Measurements from ENCODE around the gene CNDP2. TPM values are rescaled to one million over a fixed set of nuclear protein-coding genes. Genes with fewer than 3 reads are reported as not detected.

CNDP2 gene
- total RNA-seq, 2 experiments from 2014 or later, result 147 to 148 TPM

DNA sequence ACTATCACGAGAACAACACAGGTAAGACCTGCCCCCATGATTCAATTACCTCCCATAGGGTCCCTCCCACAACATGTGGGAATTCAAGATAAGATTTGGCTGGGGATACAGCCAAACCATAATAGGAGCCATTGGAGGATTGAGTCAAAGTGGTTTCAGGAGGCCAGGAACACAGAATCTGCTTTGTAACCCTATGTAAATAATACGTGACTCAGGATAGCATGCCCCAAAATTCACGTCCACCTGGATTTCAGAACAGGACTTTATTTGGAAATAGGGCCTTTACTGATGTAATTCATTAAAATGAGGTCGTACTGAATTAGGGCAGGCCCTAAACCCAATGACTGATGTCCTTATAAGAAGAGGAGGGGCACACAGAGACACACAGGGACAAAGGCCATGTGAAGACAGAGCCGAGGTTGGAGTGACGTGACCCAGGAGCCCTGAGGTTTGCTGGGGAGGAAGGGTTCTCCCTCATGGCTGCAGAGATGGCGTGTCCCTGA lies 16.0 kb upstream of the CNDP2 start:
- no peak overlapping the region for H3K27ac Mint-ChIP-seq
- ATAC-seq (ENCODE audit: low read depth) (no peak), DNase-seq (no peak)
- peaks cover 1% of the 10 kb centered on the region for H3K27me3 Mint-ChIP-seq
- no peaks in the 10 kb centered on the region for H3K36me3 Mint-ChIP-seq
- POLR2A ChIA-PET, result no interaction called here
- H3K4me1 Mint-ChIP-seq, result peaks cover 9% of the 10 kb centered on the region
- no peak overlapping the region for H3K4me3 Mint-ChIP-seq
- no peaks in the 10 kb centered on the region for H3K9me3 Mint-ChIP-seq

DNA sequence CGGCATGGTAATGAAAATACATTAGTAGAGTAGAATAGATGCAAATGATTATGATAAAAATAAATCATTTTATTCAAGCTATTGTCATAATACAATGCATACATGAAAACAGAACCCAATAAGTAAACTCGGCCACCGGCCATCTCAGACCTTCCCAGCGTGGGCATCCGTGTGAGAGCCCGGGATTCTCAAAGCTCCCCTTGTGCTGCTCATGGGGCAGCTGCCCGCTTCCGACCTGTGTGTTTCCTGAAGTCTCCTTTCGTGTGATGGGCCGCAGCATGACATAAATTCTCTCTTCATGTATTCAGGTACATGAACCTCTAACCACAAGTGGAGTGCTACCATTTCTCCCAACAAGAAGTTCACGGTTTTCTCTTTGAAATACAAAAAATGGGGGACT lies 13.5 kb upstream of the CNDP2 start:
- Mint-ChIP-seq H3K27me3 (no peaks in the 10 kb centered on the region), H3K4me3 (no peak overlapping the region), H3K36me3 (no peaks in the 10 kb centered on the region), H3K4me1 (peaks cover 16% of the 10 kb centered on the region), H3K9me3 (no peaks in the 10 kb centered on the region), H3K27ac (no peak overlapping the region)
- POLR2A ChIA-PET, result no interaction called here
- DNase-seq (no peak), ATAC-seq (ENCODE audit: low read depth) (no peak)

DNA sequence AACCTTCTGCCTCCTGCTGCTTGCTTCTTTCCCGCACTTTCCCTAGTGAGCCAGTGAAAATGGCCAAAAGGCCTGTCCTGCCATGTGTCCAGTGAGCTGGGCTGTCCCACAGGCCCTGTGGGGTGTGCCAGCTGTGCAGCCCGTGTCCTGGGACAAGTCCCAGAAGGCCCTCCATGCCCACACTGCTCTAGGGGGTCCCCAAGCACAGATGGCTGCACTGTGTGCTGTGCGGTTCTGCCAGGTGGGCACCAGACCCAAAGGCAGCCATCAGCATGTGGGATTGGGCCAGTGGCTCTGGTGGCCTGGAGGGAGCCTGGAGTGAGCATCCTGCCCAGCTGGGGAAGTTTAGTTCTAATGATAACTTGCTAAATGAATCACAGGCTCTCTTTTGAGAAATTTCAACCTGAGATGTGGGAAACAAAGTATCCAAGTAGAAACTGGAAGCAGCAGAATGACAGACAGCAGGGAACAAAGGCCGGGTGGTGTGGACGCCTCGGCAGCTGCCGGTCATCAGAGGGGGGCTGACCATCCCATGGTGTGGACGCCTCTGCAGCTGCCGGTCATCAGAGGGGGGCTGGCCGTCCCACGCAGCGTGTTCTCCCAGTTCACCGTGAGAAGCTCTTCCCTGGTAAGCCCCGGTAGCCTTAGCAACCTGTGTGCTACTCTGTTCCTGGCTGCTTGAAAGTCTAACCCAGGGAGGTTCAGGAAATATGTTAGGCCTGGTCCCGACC lies 9.9 kb upstream of the CNDP2 start:
- no peaks in the 10 kb centered on the region for H3K27me3 Mint-ChIP-seq

DNA sequence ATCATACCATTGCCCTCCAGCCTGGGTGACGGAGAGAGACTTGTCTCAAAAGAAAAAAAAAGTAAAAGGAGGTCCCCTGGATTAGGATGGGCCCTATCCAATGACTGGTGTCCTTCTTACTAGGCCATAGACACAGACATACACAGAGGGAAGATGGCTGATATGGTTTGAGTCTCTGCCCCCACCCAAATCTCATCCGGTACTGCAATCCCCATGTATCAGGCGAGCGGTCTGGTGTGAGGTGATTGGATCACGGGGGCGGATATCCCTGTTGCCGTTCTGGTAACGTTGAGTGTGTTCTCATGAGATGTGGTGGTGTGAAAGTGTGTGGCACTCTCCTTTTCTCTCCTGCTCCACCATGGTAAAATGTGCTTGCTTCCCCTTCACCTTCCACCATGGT lies 7.8 kb upstream of the CNDP2 start:
- POLR2A ChIA-PET, result no interaction called here
- DNase-seq, result no peak
- Mint-ChIP-seq H3K27ac (no peak overlapping the region), H3K4me1 (peaks cover 18% of the 10 kb centered on the region), H3K9me3 (no peaks in the 10 kb centered on the region), H3K36me3 (no peaks in the 10 kb centered on the region), H3K27me3 (peaks cover 2% of the 10 kb centered on the region), H3K4me3 (no peak overlapping the region)
- ATAC-seq (ENCODE audit: low read depth), result no peak

More for the DNA sequence above, 9.9 kb upstream of the CNDP2 start:
- POLR2A ChIA-PET, result interaction anchor here (0.6 to 2.0 kb wide), 3 partner anchors 12 to 317 kb away, joined by 4 to 5 read pairs (median 4); no protein-coding TSS in a partner anchor
- no peak for DNase-seq
- H3K27ac Mint-ChIP-seq, result no peak overlapping the region
- ATAC-seq (ENCODE audit: low read depth), result no peak
- H3K4me1 Mint-ChIP-seq, result peaks cover 16% of the 10 kb centered on the region
- no peaks in the 10 kb centered on the region for H3K9me3 Mint-ChIP-seq
- H3K36me3 Mint-ChIP-seq, result no peaks in the 10 kb centered on the region
- no peak overlapping the region for H3K4me3 Mint-ChIP-seq

DNA sequence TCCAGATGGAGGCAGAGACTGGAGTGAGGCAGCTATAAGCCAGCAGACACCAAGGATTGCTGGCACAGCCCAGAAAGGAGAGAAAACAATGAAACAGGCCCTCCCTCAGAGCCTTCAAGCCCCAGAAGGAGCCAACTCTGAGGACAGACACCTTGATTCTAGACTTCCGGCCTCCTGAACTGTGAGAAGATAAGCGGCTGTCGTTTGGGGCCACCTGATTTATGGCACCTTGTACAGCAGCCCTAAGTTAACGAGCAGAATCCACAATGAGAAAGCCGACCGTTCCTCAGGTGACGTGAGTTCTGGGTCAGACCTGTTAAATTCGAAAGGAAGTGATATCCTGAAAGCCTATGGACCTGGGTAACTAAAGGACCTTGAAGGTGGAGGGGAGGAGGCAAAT lies 7.3 kb upstream of the CNDP2 start:
- Mint-ChIP-seq H3K9me3 (no peaks in the 10 kb centered on the region), H3K36me3 (no peaks in the 10 kb centered on the region), H3K27ac (no peak overlapping the region), H3K4me3 (no peak overlapping the region), H3K27me3 (peaks cover 2% of the 10 kb centered on the region), H3K4me1 (peaks cover 19% of the 10 kb centered on the region)
- ATAC-seq (ENCODE audit: low read depth) (no peak), DNase-seq (no peak)
- POLR2A ChIA-PET, result no interaction called here

DNA sequence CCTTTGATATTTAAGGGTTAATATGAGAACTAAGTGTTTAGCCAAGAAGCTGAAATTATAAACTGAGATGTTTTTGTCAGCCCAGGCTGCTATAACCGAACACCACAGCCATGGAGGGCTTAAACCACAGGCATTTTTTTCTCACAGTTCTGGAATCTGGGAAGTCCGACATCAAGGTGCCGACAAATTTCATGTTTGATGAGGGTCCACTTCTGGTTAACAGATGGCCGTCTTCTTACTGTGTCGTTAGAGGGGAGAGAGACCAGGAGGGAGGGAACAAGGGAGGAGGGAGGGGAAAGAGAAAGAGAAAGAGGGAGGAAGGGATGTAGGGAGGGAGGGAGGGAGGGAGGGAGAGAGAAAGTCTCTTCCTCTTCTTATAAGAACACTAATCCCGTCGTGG lies 6.5 kb upstream of the CNDP2 start:
- ATAC-seq (ENCODE audit: low read depth) (no peak), DNase-seq (no peak)
- Mint-ChIP-seq H3K27me3 (peaks cover 2% of the 10 kb centered on the region), H3K9me3 (no peaks in the 10 kb centered on the region), H3K4me1 (peaks cover 15% of the 10 kb centered on the region), H3K27ac (no peak overlapping the region), H3K36me3 (no peaks in the 10 kb centered on the region), H3K4me3 (no peak overlapping the region)
- POLR2A ChIA-PET, result no interaction called here

- Mint-ChIP-seq H3K27me3 (peaks cover 2% of the 10 kb centered on the region), H3K27ac (no peak overlapping the region), H3K36me3 (peaks cover 2% of the 10 kb centered on the region), H3K4me1 (peaks cover 13% of the 10 kb centered on the region), H3K9me3 (no peaks in the 10 kb centered on the region), H3K4me3 (no peak overlapping the region)
- POLR2A ChIA-PET, result no interaction called here
- ATAC-seq (ENCODE audit: low read depth) (no peak), DNase-seq (no peak)
Measured at GRCh38 chr18:74492259-74492658, 3.9 kb upstream of the CNDP2 start.

GRCh38 chr18:74493689-74494088 lies 2.5 kb upstream of the CNDP2 start:
- Mint-ChIP-seq H3K4me1 (peaks cover 24% of the 10 kb centered on the region), H3K36me3 (peaks cover 2% of the 10 kb centered on the region), H3K4me3 (no peak overlapping the region), H3K27ac (no peak overlapping the region), H3K27me3 (peaks cover 2% of the 10 kb centered on the region), H3K9me3 (no peaks in the 10 kb centered on the region)
- DNase-seq, result peak; percentile 54
- ATAC-seq (ENCODE audit: low read depth), result peak; percentile 37
- POLR2A ChIA-PET, result interaction anchor here (0.9 to 1.1 kb wide), 3 partner anchors 115 to 202 kb away, joined by 3 to 11 read pairs (median 4); partner anchors contain the start of gene CYB5A

GRCh38 chr18:74494514-74494913 lies 1.6 kb upstream of the CNDP2 start:
- Mint-ChIP-seq H3K27ac (no peak overlapping the region), H3K4me3 (no peak overlapping the region), H3K36me3 (peaks cover 2% of the 10 kb centered on the region), H3K27me3 (peaks cover 2% of the 10 kb centered on the region), H3K4me1 (peaks cover 29% of the 10 kb centered on the region), H3K9me3 (no peaks in the 10 kb centered on the region)
- DNase-seq (no peak), ATAC-seq (ENCODE audit: low read depth) (no peak)
- POLR2A ChIA-PET, result interaction anchor here (0.7 kb wide), 1 partner anchor 101 kb away, joined by 3 read pairs; no protein-coding TSS in a partner anchor

- Mint-ChIP-seq H3K27ac (peak overlapping the region; percentile 95), H3K36me3 (peaks cover 7% of the 10 kb centered on the region), H3K27me3 (peaks cover 2% of the 10 kb centered on the region), H3K4me1 (peaks cover 42% of the 10 kb centered on the region), H3K9me3 (no peaks in the 10 kb centered on the region), H3K4me3 (peak overlapping the region; percentile 94)
- no peak for DNase-seq
- peak; percentile 20 for ATAC-seq (ENCODE audit: low read depth)
- POLR2A ChIA-PET, result interaction anchor here (0.6 to 2.1 kb wide), 8 partner anchors 13 to 414 kb away, joined by 3 to 9 read pairs (median 5); partner anchors contain the start of gene ZNF407
Measured at GRCh38 chr18:74496508-74497323, 553 bp downstream of the CNDP2 start.

GRCh38 chr18:74497324-74497676 lies 1.1 kb downstream of the CNDP2 start:
- Mint-ChIP-seq H3K4me3 (peak overlapping the region; percentile 94), H3K9me3 (no peaks in the 10 kb centered on the region), H3K4me1 (peaks cover 41% of the 10 kb centered on the region), H3K27me3 (no peaks in the 10 kb centered on the region), H3K36me3 (peaks cover 8% of the 10 kb centered on the region), H3K27ac (peak overlapping the region; percentile 88)
- POLR2A ChIA-PET, result interaction anchor here (2.1 kb wide), 2 partner anchors 119 to 123 kb away, joined by 4 to 8 read pairs; no protein-coding TSS in a partner anchor
- DNase-seq (no peak), ATAC-seq (ENCODE audit: low read depth) (no peak)

DNA sequence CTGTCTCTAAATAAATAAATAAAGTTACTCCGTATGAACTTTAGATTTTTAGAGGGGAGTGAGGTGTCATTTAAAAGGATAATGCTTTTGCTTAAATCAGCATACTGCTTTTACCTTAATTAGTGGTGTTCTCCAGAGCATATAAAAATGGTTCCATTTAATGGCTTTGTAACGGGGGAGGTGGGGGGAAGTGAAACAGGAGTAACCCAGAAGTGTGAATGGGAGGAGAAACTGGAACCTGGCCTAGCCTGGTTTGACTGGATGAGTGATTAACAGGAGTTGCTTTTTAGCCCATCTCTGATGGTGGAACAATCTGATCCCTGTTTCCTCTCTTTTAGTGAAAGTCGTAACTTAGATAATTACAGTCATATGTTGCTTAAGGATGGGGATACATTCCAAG lies 1.6 kb downstream of the CNDP2 start:
- Mint-ChIP-seq H3K36me3 (peaks cover 11% of the 10 kb centered on the region), H3K4me3 (peak overlapping the region; percentile 94), H3K9me3 (no peaks in the 10 kb centered on the region), H3K27ac (peak overlapping the region; percentile 88), H3K27me3 (no peaks in the 10 kb centered on the region), H3K4me1 (peaks cover 45% of the 10 kb centered on the region)
- POLR2A ChIA-PET, result interaction anchor here (0.6 to 2.1 kb wide), 4 partner anchors 12 to 352 kb away, joined by 5 to 8 read pairs (median 5); no protein-coding TSS in a partner anchor
- no peak for ATAC-seq (ENCODE audit: low read depth)
- no peak for DNase-seq
